GM19240 (cell line): Measurements from ENCODE around the gene SH2D4B.

Experiments used
- DNase-seq: peaks from one replicate; pipeline ENCODE4 v3.0.0; 2011; ENCODE audit warnings: low spot score; ENCODE audit not compliant: insufficient read length

The SH2D4B gene

DNA sequence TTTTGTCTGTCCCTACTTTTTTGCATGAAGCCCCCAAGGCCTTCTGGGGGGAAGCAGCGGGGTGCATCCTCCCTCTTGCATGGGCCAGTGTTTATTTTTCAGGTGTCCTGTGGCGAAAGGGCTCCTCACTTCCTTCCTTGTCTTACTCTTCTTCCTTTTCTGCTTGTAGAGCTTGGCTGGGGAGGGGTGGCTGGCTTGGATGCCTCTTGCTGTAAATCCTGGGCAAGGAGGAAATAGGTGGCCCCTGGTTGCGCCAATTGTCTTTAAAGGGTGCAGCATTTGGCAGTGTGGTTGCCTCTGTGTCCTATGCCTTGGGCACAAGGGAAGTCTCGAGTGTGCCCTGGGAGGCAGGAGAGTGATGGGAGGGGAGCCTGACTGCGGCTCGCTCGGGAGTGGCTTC, 95.0 kb downstream of the SH2D4B start:
- no peak for DNase-seq

- DNase-seq = no peak
Observed at GRCh38 chr10:80633383-80633860, 95.7 kb downstream of the SH2D4B start.

- DNase-seq = no peak
Observed at GRCh38 chr10:80633910-80634309, 96.2 kb downstream of the SH2D4B start.

DNA sequence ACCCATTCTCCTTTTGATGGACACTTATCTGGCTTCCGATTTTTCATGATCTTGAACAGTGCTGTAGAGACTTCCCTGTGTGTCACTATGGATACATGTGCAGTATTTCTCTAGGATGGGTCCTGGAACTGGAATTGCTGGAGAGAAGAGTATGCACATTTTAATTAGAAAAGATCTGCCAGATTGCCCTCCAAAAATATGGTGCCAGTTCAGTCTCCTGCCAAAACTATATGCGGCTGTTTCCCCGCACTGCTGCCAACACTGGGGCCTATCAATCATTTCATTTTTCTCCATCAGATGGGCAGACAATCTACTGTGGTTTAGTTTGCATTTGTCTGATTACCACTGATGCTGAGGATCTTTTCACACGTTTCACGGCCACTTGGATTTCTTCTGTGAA, 105.0 kb downstream of the SH2D4B start:
- DNase-seq = no peak

- DNase-seq = no peak
Observed at GRCh38 chr10:80646366-80646765, 108.7 kb downstream of the SH2D4B start.

- no peak for DNase-seq
Observed at GRCh38 chr10:80647173-80647833, 109.6 kb downstream of the SH2D4B start.

DNA sequence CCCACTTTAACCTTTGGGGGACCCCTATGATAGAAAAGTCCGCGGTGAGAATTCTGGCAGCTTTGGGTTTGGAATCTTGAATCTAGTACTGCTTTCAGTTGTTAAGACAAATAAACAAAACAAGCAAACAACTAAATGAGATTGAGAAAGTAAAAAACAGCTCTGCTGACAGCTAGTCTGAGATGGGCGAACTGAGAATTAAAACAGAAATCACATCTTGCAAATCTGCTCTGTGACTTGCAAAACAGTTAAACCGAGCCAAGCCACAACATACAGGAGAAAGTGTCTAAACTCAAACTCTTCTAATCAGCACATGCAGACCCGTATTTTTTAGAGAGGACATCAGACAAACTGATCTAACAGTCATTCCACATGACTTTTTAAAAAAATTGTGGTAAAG, 110.4 kb downstream of the SH2D4B start:
- DNase-seq = no peak

- no peak for DNase-seq
Observed at GRCh38 chr10:80649183-80649582, 111.5 kb downstream of the SH2D4B start.

GRCh38 chr10:80655898-80656297, 118.2 kb downstream of the SH2D4B start:
- DNase-seq = no peak

DNA sequence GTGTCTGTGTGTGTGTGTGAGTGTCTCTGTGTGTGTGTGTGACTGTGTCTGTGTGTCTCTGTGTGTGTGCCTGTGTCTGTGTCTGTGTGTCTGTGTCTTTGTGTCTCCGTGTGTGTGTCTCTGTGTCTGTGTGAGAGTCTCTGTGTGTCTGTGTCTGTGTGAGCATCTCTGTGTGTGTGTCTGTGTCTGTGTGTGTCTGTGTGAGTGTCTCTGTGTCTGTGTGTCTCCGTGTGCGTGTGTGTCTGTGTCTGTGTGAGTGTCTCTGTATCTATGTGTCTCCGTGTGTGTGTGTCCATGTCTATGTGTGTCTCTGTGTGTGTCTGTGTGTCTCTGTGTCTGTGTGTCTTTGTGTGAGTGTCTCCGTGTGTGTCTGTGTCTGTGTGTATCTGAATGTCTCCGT, 120.4 kb downstream of the SH2D4B start:
- DNase-seq = no peak

GRCh38 chr10:80659289-80659688, 121.6 kb downstream of the SH2D4B start:
- DNase-seq = no peak

- DNase-seq = no peak
Observed at GRCh38 chr10:80660266-80660665, 122.6 kb downstream of the SH2D4B start.

DNA sequence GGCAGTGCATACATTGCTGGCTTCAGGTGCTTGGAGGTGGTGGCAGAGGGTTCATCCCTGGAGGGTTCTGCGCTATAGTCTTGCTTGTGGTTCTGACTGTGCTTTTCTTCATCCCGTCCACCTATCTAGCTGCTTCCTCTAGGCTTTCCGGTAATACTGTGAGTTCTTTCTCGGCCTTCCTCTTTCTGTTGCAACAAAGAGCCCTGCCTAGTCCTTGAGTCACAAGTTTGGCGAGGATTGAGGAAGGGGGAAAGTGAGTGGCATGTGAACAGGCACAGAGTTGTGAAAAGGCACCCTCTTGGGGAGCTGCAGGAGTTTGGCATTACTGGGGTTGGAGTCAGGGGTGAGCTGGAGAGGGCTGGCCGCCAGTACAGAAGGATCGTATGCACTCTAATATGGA, 123.0 kb downstream of the SH2D4B start:
- no peak for DNase-seq

DNA sequence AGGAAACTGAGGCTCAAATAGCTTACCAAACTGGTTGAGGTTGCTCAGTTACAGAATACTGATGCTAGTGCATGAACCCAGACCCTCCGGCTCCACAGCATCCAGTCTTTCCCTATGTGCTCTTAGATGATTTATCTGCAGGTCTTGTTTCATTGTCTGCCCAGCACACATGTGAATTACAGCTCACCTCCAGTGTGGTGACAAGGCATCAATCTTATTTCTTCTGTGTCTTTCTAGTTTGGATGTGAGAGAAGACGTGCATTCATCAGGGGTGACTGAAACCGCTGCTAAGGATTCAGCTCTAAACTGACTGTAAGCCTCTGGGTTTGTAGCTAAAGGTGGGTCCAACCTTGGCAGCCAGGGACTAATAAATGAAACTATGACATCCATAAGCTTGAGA, 123.8 kb downstream of the SH2D4B start:
- DNase-seq = no peak

DNA sequence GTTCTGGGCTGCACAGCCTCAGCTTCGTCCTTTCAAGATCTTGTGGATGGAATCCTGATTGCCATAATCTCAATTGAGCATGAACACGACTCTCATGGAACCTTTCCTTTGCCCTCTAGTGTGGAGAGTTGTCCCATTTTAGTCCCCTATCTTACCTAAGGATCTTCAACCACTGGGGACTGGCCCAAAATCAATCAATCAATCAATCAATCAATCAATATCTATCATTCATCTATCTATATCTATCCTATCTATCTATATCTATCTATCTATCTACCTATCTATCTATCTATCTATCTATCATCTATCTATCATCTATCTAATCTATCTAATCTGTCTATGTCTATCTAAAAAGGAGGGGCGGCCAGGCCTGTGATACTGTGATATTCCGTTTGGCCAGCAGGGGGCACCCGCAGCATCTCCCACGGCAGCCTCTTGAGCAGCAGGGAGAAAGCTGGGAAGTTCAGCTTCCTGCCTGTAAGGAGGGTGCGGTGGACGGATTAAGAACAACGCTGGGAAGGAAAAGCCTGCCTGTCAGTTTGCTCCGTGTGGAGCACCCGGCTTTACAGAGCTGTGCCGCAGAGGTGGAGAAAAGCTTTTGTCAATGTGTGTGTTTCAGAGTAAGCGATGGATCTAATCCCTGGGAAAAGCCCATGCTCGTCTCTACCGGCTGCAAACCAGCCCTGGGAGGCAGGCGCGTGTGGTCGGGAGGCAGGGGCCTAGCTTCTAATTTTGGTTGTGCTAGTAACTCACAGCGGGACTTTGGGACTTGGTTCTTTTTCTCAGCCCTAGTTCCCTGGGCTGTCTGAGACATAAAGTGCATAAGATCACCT, 124.9 kb downstream of the SH2D4B start:
- DNase-seq = peak; percentile 57

DNA sequence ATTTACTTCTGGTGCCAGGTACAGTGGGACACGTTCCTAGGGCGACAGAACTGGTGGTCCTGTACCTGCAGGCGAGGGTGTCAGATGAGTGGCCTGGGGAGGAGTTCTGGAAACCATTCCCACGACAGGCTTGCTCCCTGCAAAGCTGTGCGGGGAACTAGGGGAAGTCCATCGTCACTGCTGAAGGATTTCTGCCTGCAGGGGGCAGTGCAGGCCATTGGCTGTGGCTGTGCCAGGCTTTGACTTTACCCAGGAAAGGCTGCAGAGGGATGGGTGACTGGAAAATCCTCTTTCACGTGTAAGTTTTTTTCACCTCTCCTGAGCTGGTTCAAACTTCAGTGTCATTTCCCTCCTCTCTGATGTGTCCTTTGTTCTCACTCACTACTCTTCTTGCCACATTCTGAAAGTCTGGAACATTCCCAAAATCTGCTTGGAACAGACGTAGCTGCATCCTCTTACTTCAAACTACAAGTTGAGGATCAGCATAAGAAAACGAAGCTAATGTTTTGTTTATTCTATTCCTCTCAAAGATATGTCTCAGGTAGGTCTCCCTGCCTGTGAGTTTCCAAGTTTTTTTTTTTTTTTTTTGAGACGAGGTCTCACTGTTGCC, 126.5 kb downstream of the SH2D4B start:
- peak; percentile 23 for DNase-seq

DNA sequence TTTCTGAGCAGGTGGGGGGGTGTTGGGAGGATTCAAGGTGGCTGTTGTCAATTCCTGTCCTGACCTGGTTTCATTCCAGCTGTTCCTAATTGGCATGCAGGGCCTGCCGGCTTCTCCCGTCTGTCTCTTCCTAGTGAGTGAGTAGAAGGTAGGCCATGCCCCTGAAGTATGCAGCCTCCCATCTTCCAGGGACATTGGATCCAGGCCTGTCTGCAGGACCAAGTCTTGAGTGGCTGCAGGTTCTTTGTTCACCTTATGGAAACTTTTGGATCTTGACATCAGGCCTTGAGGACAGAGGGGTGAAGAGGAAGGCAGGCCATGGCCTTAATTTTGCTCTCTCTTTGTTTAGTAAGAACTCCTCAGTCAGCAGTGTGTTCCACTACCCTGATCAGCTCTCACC, 131.8 kb downstream of the SH2D4B start:
- no peak for DNase-seq

DNA sequence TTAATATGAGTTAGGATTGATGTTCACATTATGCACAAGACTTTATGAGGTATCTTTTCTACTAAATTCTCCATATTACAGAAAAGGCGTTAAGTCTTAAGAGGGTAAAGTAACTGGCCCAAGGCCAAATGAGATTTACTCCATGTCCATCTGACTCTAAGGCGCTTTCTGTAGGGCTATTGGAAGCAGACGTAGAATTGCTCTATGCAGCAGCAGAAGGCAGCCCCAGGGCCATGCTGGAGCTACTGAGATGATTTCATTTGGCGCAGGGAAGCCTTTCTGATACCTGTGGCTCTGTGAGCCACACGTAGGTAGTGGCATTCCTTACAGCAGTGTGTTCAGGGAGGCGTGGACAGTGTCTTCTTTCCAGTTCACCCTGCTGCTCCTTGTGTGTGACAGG, 133.1 kb downstream of the SH2D4B start:
- no peak for DNase-seq

DNA sequence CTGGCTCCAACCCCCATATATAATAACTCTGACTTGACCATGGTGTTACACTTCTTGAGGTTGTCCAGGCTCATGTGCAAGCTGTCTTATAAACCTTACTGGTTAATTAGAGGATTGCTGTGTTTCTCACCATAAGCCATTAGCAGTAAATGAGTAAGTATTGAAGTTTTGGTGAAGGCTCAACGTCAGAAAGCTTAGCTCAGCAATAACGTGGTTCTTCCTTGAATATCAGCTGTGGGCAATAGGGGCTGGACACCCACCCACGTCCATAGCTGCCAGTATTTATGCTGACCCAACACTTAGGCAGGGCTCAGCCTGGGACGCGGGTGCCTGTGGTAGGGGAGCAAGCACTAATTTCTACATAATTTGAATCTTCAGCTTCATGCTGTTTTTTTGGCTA, 134.1 kb downstream of the SH2D4B start:
- DNase-seq = no peak

- no peak for DNase-seq
Observed at GRCh38 chr10:80672613-80673012, 134.9 kb downstream of the SH2D4B start.

- no peak for DNase-seq
Observed at GRCh38 chr10:80674809-80675208, 137.1 kb downstream of the SH2D4B start.

GRCh38 chr10:80681142-80681541, 143.4 kb downstream of the SH2D4B start:
- no peak for DNase-seq
